Epithelial cell of proximal tubule (primary cell): ENCODE data around the gene ELAVL1. TPM values are rescaled to one million over a fixed set of nuclear protein-coding genes. Genes with fewer than 3 reads are reported as not detected.
A peak's percentile ranks its signal among the peaks of the same experiment; 100 is the strongest.
"Not testable (repeated sequence)": the region's sequence is repeated elsewhere in the genome, so short reads cannot be mapped to it uniquely, and the experiment has no call there.

ENCODE experiments used
- DNase-seq: peaks from one replicate; pipeline ENCODE4 v3.0.0-alpha.2; 2011; ENCODE audit warnings: low read depth
- H3K4me3 ChIP-seq: 2 replicates; pipeline ENCODE4 v1.5.1; 2011; ENCODE audit warnings: low read depth, mild to moderate bottlenecking, low read length
- CTCF ChIP-seq: conservative IDR thresholded peaks from 2 replicates; pipeline ENCODE4 v1.5.1; 2012; ENCODE audit warnings: low read depth, mild to moderate bottlenecking, low read length
- total RNA-seq: library from RNA; depleted of rRNA; stranded (reverse); fragments of >200 nt; gene quantifications from 2 replicates; pipeline ENCODE4 v1.2.3, GENCODE V29; 2015

ELAVL1 gene
- total RNA-seq, 1 donor from 2014 or later, result 28.6 TPM

DNA sequence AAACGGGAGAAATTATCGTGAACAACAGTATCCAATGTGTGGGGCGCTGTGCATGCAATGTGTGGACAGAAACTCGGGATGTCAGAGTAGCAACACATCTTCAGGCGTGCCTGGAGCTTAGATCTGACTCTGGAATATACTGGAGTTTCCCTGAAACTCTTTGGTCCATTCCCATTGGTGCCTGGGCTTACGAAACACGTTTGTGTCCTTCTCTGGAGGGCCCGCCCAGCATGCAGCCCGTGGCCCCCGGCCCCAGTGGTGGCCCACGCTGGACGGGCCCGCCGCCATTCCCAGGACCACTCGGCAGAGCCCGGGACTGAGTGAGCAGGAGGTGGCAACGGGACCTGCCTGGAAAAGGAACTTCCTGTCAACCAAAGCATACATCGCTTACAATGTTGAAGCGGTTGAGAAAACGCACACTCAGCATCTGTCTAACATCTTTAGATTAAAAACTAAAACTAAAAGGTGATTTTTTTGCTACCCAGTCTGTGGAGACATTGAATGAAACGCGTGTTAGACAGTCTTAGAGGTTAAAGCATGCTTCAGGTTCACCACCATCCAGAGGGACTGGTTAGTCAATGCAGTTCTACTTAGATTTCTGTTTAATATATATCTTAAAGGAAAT, 42.7 kb downstream of the ELAVL1 start:
- no peak overlapping the region for H3K4me3 ChIP-seq
- no peak for TF ChIP-seq CTCF
- DNase-seq, result no peak

DNA sequence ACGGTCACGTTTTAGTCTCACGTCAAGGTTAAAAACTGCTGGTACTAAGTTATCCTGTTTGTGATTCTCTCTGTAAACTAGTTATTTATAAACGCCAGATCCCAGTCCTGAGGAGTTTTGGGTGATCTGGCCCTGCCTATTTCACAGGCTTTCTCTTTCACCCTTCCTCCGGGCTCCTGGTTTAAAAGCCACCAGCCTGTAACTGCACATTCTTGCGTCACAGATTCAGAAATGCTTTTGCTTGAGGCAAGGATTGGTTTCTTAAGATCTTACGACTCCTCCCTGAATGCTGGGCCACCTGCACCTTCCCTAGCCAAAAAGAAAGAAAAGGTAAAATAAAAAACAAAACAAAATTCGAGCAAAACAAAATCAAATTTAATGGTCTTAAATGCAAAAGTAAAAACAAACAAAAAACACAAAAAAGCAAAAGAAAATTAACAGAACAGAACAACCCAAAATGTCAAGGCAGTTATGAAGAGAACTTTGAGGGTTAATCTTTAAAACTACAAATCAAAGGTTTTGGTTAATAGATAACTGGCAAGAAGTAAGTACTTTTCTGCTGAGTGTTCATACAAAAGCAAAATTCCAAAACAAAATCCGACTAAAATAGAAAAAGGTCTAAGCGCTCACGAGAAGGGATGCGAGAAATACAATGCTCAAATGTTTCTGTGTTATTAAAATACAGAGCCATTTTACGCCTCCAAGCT, 43.4 kb downstream of the ELAVL1 start:
- H3K4me3 ChIP-seq, result peak overlapping the region; percentile 13
- peak; percentile 63 for DNase-seq
- no peak for TF ChIP-seq CTCF

- not testable (repeated sequence) for DNase-seq, H3K4me3 ChIP-seq
Measured at GRCh38 chr19:7961082-7961481, 44.4 kb downstream of the ELAVL1 start.

DNA sequence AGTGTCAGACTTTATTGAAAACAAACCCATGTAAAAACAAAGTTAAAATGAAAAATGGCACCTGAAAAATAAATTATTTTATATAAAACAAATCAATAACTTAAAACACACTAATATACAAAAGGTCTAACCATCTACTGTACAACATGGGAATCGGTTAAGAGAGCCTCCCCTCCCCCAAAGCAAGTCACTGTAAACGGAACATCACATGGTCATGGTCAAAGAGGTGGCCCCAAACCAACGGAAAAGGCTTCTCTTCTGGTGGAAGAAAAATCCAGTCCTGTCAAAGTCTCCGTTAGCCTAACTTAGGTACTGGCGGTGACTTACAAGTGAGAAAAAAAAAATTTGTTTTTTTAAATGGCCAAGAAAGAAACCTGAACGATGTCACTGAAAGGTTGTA, 46.2 kb downstream of the ELAVL1 start:
- no peak for TF ChIP-seq CTCF
- no peak for DNase-seq
- H3K4me3 ChIP-seq, result no peak overlapping the region

GRCh38 chr19:7955696-7956095, 49.7 kb downstream of the ELAVL1 start:
- no peak overlapping the region for H3K4me3 ChIP-seq
- no peak for TF ChIP-seq CTCF
- DNase-seq, result no peak

DNA sequence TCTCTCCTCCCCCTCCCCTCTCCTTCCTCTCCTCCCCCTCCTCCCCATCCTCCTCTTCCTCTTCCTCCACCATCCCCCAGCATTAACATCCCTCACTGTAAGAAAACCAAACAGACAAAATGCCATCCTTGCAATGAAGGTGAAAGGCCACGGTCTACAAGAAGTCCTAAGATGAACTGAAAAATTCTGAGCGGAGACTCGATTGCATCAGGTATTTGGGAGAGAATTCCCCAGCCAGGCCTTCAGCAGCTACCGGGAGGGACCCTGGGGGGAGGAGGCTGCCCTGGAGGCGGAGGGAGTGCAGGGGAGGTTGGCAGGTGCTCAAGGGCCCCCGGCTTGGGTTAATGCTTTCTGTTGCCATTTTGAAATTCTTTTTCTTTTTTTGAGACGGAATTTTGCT, 51.9 kb downstream of the ELAVL1 start:
- no peak for TF ChIP-seq CTCF
- DNase-seq, result no peak
- no peak overlapping the region for H3K4me3 ChIP-seq

GRCh38 chr19:7953060-7953459, 52.4 kb downstream of the ELAVL1 start:
- no peak overlapping the region for H3K4me3 ChIP-seq
- DNase-seq, result no peak
- no peak for TF ChIP-seq CTCF
